Type B pancreatic cell (in vitro differentiated cells): Measurements from ENCODE around the gene HSD17B10. TPM values are rescaled to one million over a fixed set of nuclear protein-coding genes. Genes with fewer than 3 reads are reported as not detected.

Experiments used
- DNase-seq: peaks from one replicate; pipeline ENCODE4 v3.0.0; 2021; ENCODE audit warnings: mixed read lengths; ENCODE audit not compliant: unreplicated experiment; ENCODE audit errors: extremely low spot score
- H3K27ac Mint-ChIP-seq: 2 replicates; pipeline ENCODE4 v1.8.0; 2021; ENCODE audit warnings: mild to moderate bottlenecking, mixed read lengths
- H3K27me3 Mint-ChIP-seq: 2 replicates; pipeline ENCODE4 v1.8.0; 2021; ENCODE audit warnings: mixed read lengths
- H3K36me3 Mint-ChIP-seq: 2 replicates; pipeline ENCODE4 v1.8.0; 2021; ENCODE audit warnings: mixed read lengths
- H3K4me1 Mint-ChIP-seq: one replicate; pipeline ENCODE4 v1.8.0; 2021; ENCODE audit warnings: mixed read lengths; ENCODE audit not compliant: unreplicated experiment
- H3K4me3 Mint-ChIP-seq: 2 replicates; pipeline ENCODE4 v1.8.0; 2021; ENCODE audit warnings: mild to moderate bottlenecking, mixed read lengths
- H3K9me3 Mint-ChIP-seq: 2 replicates; pipeline ENCODE4 v1.8.0; 2021; ENCODE audit warnings: mixed read lengths
- total RNA-seq: library from RNA; stranded (reverse); gene quantifications from 2 replicates; pipeline ENCODE4 v1.2.1, GENCODE V29; 2021; ENCODE audit warnings: low replicate concordance
- TF ChIP-seq, protein P1 (sequence below): fragments of 200-600 bp; sonication (generic); conservative IDR thresholded peaks from 2 replicates; pipeline ENCODE4 v1.5.0; 2021; ENCODE audit warnings: antibody characterized with exemption, mild to moderate bottlenecking

HSD17B10 gene
- total RNA-seq, 1 donor from 2014 or later = 101 TPM

DNA sequence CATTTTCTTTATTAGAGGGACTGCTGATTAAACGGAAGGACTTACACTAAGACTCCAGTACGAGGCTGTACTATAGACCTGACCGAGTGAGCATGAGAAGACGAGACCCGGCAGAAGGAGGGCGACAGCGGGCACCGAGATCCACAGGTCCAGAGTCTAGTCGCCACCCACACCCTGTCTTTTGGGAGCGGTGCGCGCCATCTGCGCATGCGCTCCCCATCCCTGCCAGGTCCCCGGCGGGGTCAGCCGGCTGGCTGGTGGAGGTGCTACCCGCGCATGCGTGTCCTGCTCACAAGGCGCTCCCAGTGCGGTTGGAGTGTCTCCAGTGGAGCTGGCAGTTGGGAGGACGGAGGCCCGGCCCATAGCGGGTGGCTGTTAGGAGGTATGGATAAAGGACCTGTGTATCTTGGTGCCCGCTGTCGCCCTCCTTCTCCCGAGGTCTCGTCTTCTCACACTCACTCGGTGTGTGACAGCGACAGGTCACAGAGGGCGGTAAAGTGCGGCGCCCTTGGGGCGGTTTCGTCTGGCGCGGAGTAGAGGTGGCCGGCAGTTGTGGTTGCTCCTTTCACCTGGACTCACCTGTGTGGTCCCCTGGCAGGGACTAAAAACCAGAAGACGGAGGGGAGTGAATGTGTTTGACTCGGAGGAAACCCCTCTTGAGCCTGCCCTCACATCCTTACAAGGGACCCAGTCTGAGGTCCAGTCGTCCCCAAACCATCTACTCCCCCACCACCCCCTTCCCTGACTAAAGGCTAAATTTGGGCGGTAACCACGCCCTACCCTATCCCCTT lies 7.6 kb upstream of the HSD17B10 start:
- no peaks in the 10 kb centered on the region for H3K36me3 Mint-ChIP-seq
- H3K27me3 Mint-ChIP-seq = peaks cover 15% of the 10 kb centered on the region
- peak; percentile 84 for DNase-seq
- H3K4me1 Mint-ChIP-seq = no peaks in the 10 kb centered on the region
- TF ChIP-seq, protein P1, sequence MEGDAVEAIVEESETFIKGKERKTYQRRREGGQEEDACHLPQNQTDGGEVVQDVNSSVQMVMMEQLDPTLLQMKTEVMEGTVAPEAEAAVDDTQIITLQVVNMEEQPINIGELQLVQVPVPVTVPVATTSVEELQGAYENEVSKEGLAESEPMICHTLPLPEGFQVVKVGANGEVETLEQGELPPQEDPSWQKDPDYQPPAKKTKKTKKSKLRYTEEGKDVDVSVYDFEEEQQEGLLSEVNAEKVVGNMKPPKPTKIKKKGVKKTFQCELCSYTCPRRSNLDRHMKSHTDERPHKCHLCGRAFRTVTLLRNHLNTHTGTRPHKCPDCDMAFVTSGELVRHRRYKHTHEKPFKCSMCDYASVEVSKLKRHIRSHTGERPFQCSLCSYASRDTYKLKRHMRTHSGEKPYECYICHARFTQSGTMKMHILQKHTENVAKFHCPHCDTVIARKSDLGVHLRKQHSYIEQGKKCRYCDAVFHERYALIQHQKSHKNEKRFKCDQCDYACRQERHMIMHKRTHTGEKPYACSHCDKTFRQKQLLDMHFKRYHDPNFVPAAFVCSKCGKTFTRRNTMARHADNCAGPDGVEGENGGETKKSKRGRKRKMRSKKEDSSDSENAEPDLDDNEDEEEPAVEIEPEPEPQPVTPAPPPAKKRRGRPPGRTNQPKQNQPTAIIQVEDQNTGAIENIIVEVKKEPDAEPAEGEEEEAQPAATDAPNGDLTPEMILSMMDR = no peak
- H3K27ac Mint-ChIP-seq = no peak overlapping the region
- no peaks in the 10 kb centered on the region for H3K9me3 Mint-ChIP-seq
- peak overlapping the region; percentile 82 for H3K4me3 Mint-ChIP-seq

DNA sequence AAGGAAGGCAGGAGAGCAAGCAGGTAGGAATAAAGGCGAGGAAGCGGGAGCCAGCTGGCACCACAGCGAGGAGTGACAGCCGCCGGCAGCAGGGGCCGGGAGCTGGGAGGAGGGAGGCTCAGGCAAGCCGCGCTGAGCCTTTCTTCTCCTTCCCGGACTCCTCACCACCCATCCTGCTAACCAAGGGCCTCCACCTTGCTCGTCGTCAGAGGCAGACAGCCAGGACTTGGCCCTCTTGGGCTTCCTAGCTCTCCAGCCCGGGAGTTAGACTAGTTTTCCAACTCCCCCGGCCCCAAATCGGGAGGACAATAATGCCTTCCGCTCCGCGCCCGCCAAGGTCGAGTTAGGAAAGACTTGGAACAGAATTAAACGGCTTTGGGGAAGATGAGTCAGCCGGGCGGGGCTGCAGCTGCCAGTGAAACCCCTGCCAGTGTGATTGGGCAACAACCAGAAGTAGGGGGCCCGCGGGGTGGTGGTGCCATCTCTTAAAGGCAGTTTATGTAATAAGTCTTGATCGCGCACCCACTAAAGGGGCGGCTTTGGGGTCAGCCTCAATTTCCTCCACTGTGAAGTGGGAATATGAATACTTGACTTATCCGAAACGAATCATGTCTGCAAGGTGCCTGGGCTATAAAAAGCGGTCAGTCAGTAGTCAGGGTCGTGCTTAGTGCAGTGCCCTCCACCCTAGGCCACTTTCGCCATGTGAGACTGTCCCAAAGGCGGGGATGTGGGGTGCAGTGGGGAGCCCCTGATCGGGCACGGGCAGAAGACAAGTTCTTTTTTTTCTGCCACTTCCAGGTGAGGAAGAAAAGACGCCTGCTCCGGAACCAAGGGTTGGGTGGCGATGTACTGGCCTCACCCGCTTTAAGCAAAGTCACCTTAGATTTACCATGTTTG lies 6.7 kb upstream of the HSD17B10 start:
- H3K4me3 Mint-ChIP-seq = peak overlapping the region; percentile 82
- H3K36me3 Mint-ChIP-seq = no peaks in the 10 kb centered on the region
- DNase-seq = no peak
- H3K27ac Mint-ChIP-seq = peak overlapping the region; percentile 86
- H3K9me3 Mint-ChIP-seq = no peaks in the 10 kb centered on the region
- TF ChIP-seq, protein P1 = no peak
- H3K27me3 Mint-ChIP-seq = peaks cover 18% of the 10 kb centered on the region
- no peaks in the 10 kb centered on the region for H3K4me1 Mint-ChIP-seq

DNA sequence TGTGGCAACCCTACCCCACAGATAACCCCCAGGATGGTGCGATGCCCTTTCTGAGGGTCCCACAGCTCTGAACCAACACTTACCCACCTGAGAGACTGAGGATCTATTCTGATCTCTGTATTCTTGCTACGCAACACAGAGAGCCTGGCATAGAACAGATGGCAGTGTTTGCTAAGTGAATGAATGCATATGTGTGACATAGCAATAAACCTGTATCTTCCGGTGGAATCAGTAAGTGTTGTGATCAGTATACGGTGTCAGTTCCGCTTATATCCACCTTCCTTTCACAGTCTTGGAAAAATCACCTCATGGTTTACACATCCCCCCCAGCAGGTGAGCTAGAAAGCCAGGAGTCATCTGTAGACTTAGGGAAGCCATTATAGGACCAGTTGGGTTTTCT lies 5.9 kb upstream of the HSD17B10 start:
- Mint-ChIP-seq H3K27ac (peak overlapping the region; percentile 86), H3K4me1 (no peaks in the 10 kb centered on the region), H3K4me3 (peak overlapping the region; percentile 74), H3K36me3 (no peaks in the 10 kb centered on the region), H3K9me3 (no peaks in the 10 kb centered on the region), H3K27me3 (peaks cover 18% of the 10 kb centered on the region)
- no peak for DNase-seq
- TF ChIP-seq, protein P1 = no peak

DNA sequence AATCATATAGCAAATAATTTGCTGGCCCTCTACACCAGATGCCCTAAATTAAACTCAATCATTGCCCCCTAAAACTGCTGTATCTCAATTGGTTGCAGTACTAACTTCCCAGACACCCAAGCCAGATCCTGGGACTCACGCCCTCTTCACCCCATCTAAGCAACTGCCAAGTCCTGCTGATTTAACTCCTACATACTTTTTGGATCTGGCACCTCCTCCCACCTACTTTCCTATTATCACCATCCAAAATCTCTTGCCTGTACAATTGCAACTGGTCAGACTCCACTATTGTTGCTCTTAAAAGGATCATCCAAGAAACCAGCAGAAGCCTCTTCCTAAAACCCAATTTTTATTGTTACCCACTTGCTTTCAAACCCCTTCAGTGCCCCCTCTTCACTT lies 4.7 kb upstream of the HSD17B10 start:
- DNase-seq = no peak
- Mint-ChIP-seq H3K27ac (no peak overlapping the region), H3K4me1 (peaks cover 8% of the 10 kb centered on the region), H3K9me3 (peaks cover 4% of the 10 kb centered on the region), H3K4me3 (no peak overlapping the region), H3K27me3 (peaks cover 18% of the 10 kb centered on the region), H3K36me3 (no peaks in the 10 kb centered on the region)
- TF ChIP-seq, protein P1 = no peak

DNA sequence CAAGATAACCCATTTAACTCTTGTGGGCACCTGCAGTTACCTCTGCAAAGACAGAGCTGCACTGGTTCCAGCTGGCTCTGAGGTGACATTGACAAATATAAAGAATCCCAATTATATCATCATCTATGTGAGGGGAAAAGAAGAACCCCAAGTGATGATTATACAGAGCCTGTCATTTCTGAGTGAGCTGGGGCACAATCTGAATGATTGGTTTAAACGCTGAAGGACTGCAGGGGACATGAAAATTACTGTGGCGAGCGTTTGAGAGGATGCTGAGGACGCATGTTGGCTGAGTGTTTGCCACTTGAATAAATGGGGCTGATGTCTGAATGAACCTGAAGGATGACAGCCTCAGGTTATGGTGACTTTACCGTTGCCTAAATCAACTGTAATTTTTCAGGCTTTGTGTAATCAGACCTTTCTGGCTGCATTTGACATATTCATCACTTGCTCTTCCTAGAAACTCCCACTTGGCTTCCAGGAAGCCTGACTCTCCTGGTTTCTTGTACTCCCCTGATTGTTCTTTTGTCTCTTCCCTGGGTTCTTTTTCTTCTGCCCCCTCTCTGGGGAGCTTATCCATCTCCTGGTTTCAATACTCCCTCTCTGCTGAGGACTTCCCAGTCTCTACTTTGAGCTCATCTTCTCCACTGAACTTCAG lies 4.1 kb upstream of the HSD17B10 start:
- no peak overlapping the region for H3K4me3 Mint-ChIP-seq
- H3K36me3 Mint-ChIP-seq = no peaks in the 10 kb centered on the region
- no peak for DNase-seq
- peaks cover 18% of the 10 kb centered on the region for H3K27me3 Mint-ChIP-seq
- peaks cover 4% of the 10 kb centered on the region for H3K9me3 Mint-ChIP-seq
- TF ChIP-seq, protein P1 = no peak
- H3K4me1 Mint-ChIP-seq = peaks cover 8% of the 10 kb centered on the region
- no peak overlapping the region for H3K27ac Mint-ChIP-seq
